Mesenchymal stem cell (in vitro differentiated cells and primary cell): Measurements from ENCODE around the gene DCLRE1B.

Source experiments
- DNase-seq: peaks from one replicate; pipeline ENCODE4 v3.0.0-alpha.2; 2013
- H2AFZ ChIP-seq: one replicate; pipeline ENCODE4 v1.6.1; 2013; ENCODE audit warnings: low read depth, mild to moderate bottlenecking, control low read depth, inconsistent platforms, low read length, moderate library complexity
- H2AK5ac ChIP-seq: 2 replicates; pipeline ENCODE4 v1.6.1; 2013; ENCODE audit warnings: low read length, moderate library complexity, mild to moderate bottlenecking, inconsistent platforms; ENCODE audit not compliant: severe bottlenecking
- H2BK120ac ChIP-seq: one replicate; pipeline ENCODE4 v1.6.1; 2013; ENCODE audit warnings: low read depth, mild to moderate bottlenecking, inconsistent platforms, low read length, moderate library complexity
- H2BK12ac ChIP-seq, 2 experiments: one replicate each; pipeline ENCODE4 v1.6.1; 2013; ENCODE audit warnings: inconsistent platforms in 2 of 2, low read length in 2 of 2, mild to moderate bottlenecking in 2 of 2, moderate library complexity in 2 of 2, control low read depth in 1 of 2
- H2BK15ac ChIP-seq: one replicate; pipeline ENCODE4 v1.6.1; 2013; ENCODE audit warnings: mild to moderate bottlenecking, low read depth, inconsistent platforms; ENCODE audit not compliant: poor library complexity, severe bottlenecking
- H2BK5ac ChIP-seq: 2 replicates; pipeline ENCODE4 v1.6.1; 2013; ENCODE audit warnings: low read depth, mild to moderate bottlenecking, low read length, control low read depth, inconsistent platforms; ENCODE audit not compliant: poor library complexity, severe bottlenecking
- H3K14ac ChIP-seq, 2 experiments: one replicate each; pipeline ENCODE4 v1.6.1; 2013; ENCODE audit warnings: inconsistent platforms in 2 of 2, low read length in 2 of 2, control low read depth in 1 of 2, mild to moderate bottlenecking in 1 of 2, moderate library complexity in 1 of 2
- H3K18ac ChIP-seq, 2 experiments: one replicate each; pipeline ENCODE4 v1.6.1; 2013; ENCODE audit warnings: inconsistent platforms in 2 of 2, low read length in 2 of 2, control low read depth in 1 of 2, low read depth in 1 of 2, mild to moderate bottlenecking in 1 of 2
- H3K23ac ChIP-seq, 2 experiments: one replicate each; pipeline ENCODE4 v1.6.1; 2013; ENCODE audit warnings: inconsistent platforms in 2 of 2, low read length in 2 of 2, mild to moderate bottlenecking in 2 of 2, moderate library complexity in 2 of 2, control low read depth in 1 of 2
- H3K27ac ChIP-seq: 2 replicates; pipeline ENCODE4 v1.5.1; 2013; ENCODE audit warnings: mild to moderate bottlenecking, moderate library complexity, low read length, control low read depth, inconsistent platforms; ENCODE audit not compliant: poor library complexity, severe bottlenecking
- H3K27me3 ChIP-seq, 2 experiments: 2 replicates each; pipeline versions ENCODE4 v1.6.1 to v1.7.0; 2013; ENCODE audit warnings: low read length in 2 of 2, mild to moderate bottlenecking in 2 of 2, moderate library complexity in 2 of 2, control low read depth in 1 of 2, inconsistent platforms in 1 of 2; ENCODE audit not compliant: control insufficient read depth in 1 of 2, insufficient read depth in 1 of 2
- H3K36me3 ChIP-seq, 2 experiments: 2 replicates each; pipeline versions ENCODE4 v1.6.1 to v1.7.0; 2013; ENCODE audit warnings: low read length in 2 of 2, control low read depth in 1 of 2, inconsistent platforms in 1 of 2, low read depth in 1 of 2, mild to moderate bottlenecking in 1 of 2; ENCODE audit not compliant: insufficient read depth in 2 of 2, control insufficient read depth in 1 of 2
- H3K4ac ChIP-seq, 2 experiments: one replicate each; pipeline ENCODE4 v1.6.1; 2013; ENCODE audit warnings: inconsistent platforms in 2 of 2, low read length in 2 of 2, mild to moderate bottlenecking in 2 of 2, moderate library complexity in 2 of 2, control low read depth in 1 of 2, low read depth in 1 of 2
- H3K4me1 ChIP-seq: 2 replicates; pipeline ENCODE4 v1.6.1; 2013; ENCODE audit warnings: low read depth, low read length, control low read depth; ENCODE audit not compliant: control insufficient read depth, insufficient read depth
- H3K4me2 ChIP-seq: 2 replicates; pipeline ENCODE4 v1.6.1; 2013; ENCODE audit warnings: low read length, mild to moderate bottlenecking, inconsistent platforms; ENCODE audit not compliant: poor library complexity, severe bottlenecking
- H3K4me3 ChIP-seq, 2 experiments: 2 replicates each; pipeline versions ENCODE4 v1.5.1 to v1.7.0; 2013; ENCODE audit warnings: low read length in 2 of 2, mild to moderate bottlenecking in 2 of 2, control low read depth in 1 of 2, low read depth in 1 of 2; ENCODE audit not compliant: insufficient read depth in 1 of 2
- H3K79me1 ChIP-seq: replicated peaks from 2 replicates; pipeline ENCODE4 v1.6.1; 2013; ENCODE audit warnings: mild to moderate bottlenecking, control low read depth, low read length, inconsistent platforms; ENCODE audit not compliant: poor library complexity, severe bottlenecking
- H3K9ac ChIP-seq: 2 replicates; pipeline ENCODE4 v1.7.0; 2013; ENCODE audit warnings: mild to moderate bottlenecking, low read length, moderate library complexity
- H3K9me3 ChIP-seq: 2 replicates; pipeline ENCODE4 v1.7.0; 2013; ENCODE audit warnings: mild to moderate bottlenecking, low read length; ENCODE audit not compliant: control insufficient read depth
- H4K8ac ChIP-seq: one replicate; pipeline ENCODE4 v1.6.1; 2013; ENCODE audit warnings: inconsistent platforms, mild to moderate bottlenecking, low read length, moderate library complexity
- H4K91ac ChIP-seq: one replicate; pipeline ENCODE4 v1.6.1; 2013; ENCODE audit warnings: mild to moderate bottlenecking, low read length, inconsistent platforms
- WGBS: methylation state at CpG from one replicate; pipeline ENCODE4 v1.1.7; 2013; ENCODE audit warnings: mixed read lengths; 5-methylcytosine and 5-hydroxymethylcytosine counted together

Gene DCLRE1B

DNA sequence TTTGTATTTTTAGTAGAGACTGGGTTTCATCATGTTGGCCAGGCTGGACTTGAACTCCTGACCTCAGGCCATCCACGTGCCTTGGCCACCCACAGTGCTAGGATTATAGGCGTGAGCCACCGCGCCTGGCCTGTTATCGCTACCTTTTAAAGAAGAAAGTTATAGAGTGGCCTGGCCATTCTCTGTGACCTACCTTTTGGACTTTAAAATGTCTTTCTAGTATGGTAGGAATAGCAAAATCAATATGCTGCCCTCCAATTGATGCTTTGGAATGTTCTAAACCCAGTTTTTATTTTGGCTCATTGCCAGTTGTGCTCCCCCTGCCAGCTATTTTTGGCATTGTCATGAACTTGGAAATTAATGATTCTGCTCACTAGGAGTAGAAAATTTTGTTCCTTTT is 43.9 kb downstream of the DCLRE1B start:
- Histone ChIP-seq H3K27me3 (no peaks in the 10 kb centered on the region), H3K27ac (no peak overlapping the region), H3K36me3 (peaks cover 4 to 12% of the 10 kb centered on the region in 2 experiments), H4K8ac (no peak overlapping the region), H2BK5ac (no peak overlapping the region), H3K4me2 (no peak overlapping the region), H3K23ac (no peak overlapping the region), H3K4ac (no peak overlapping the region), H4K91ac (no peak overlapping the region), H3K18ac (no peak overlapping the region), H2BK12ac (no peak overlapping the region), H3K4me1 (no peaks in the 10 kb centered on the region), H2BK15ac (no peak overlapping the region), H2AK5ac (no peak overlapping the region), H2BK120ac (no peak overlapping the region), H3K79me1 (peaks cover 15% of the 10 kb centered on the region), H3K9me3 (no peaks in the 10 kb centered on the region), H2AFZ (no peak overlapping the region), H3K9ac (no peak overlapping the region), H3K14ac (no peak overlapping the region), H3K4me3 (no peak overlapping the region)
- peak; percentile 38 for DNase-seq
- 95% methylated on average over 5 of the region's 5 CpGs for WGBS

GRCh38 chr1:113950908-113951307 is 45.8 kb downstream of the DCLRE1B start:
- WGBS: no CpG with 5 or more reads among the region's 1 CpG
- no peak overlapping the region for H3K14ac ChIP-seq
- H3K36me3 ChIP-seq: peaks cover 0 to 23% of the 10 kb centered on the region in 2 experiments
- H3K4me1 ChIP-seq: no peaks in the 10 kb centered on the region
- H3K79me1 ChIP-seq: peaks cover 14% of the 10 kb centered on the region
- H3K9me3 ChIP-seq: no peaks in the 10 kb centered on the region
- no peak overlapping the region for H3K4me3 ChIP-seq
- no peak overlapping the region for H2BK120ac ChIP-seq
- H3K9ac ChIP-seq: no peak overlapping the region
- no peak overlapping the region for H2AFZ ChIP-seq
- no peak overlapping the region for H3K27ac ChIP-seq
- H4K8ac ChIP-seq: no peak overlapping the region
- no peak overlapping the region for H2AK5ac ChIP-seq
- no peak overlapping the region for H2BK5ac ChIP-seq
- H4K91ac ChIP-seq: no peak overlapping the region
- DNase-seq: no peak
- no peak overlapping the region for H2BK15ac ChIP-seq
- H3K18ac ChIP-seq: no peak overlapping the region
- no peak overlapping the region for H2BK12ac ChIP-seq
- H3K4ac ChIP-seq: no peak overlapping the region
- H3K27me3 ChIP-seq: no peaks in the 10 kb centered on the region
- no peak overlapping the region for H3K4me2 ChIP-seq
- H3K23ac ChIP-seq: no peak overlapping the region

DNA sequence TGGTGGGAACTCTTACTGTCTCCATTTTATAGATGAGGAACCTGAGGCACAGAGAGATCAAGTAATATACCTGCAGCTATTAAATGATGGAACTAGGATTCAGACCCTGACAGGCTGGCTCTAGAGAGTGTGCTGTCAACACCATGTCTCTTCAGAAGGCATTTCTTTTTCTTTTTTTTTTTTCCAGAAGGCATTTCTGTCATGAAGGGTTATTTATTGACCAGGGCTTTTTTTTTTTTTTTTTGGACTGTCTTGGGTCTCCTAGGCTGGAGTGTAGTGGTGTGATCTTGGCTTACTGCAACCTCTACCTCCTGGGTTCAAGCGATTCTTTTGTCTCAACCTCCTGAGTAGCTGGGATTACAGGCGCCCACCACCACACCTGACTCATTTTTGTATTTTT is 46.6 kb downstream of the DCLRE1B start:
- Histone ChIP-seq H3K79me1 (peaks cover 14% of the 10 kb centered on the region), H3K14ac (no peak overlapping the region), H2AFZ (no peak overlapping the region), H3K18ac (no peak overlapping the region), H2AK5ac (no peak overlapping the region), H4K8ac (no peak overlapping the region), H2BK120ac (no peak overlapping the region), H3K36me3 (peaks cover 0 to 28% of the 10 kb centered on the region in 2 experiments), H3K4me2 (no peak overlapping the region), H3K9me3 (no peaks in the 10 kb centered on the region), H2BK15ac (no peak overlapping the region), H3K4me1 (no peaks in the 10 kb centered on the region), H3K27me3 (no peaks in the 10 kb centered on the region), H2BK5ac (no peak overlapping the region), H3K4ac (no peak overlapping the region), H3K27ac (no peak overlapping the region), H4K91ac (no peak overlapping the region), H3K4me3 (no peak overlapping the region), H3K23ac (no peak overlapping the region), H2BK12ac (no peak overlapping the region), H3K9ac (no peak overlapping the region)
- no peak for DNase-seq
- 100% methylated on average over 1 of the region's 2 CpGs for WGBS

- WGBS: 100% methylated on average over 1 of the region's 1 CpG
- H3K9me3 ChIP-seq: no peaks in the 10 kb centered on the region
Measured at GRCh38 chr1:113957984-113958383, 52.9 kb downstream of the DCLRE1B start.

More at GRCh38 chr1:113957984-113958383, 52.9 kb downstream of the DCLRE1B start:
- Histone ChIP-seq H4K8ac (no peak overlapping the region), H3K4me1 (no peaks in the 10 kb centered on the region), H3K9ac (no peak overlapping the region), H4K91ac (no peak overlapping the region), H3K18ac (no peak overlapping the region), H2BK5ac (no peak overlapping the region), H2BK120ac (no peak overlapping the region), H3K27me3 (no peaks in the 10 kb centered on the region), H2AFZ (no peak overlapping the region), H3K27ac (no peak overlapping the region), H3K14ac (no peak overlapping the region), H3K4ac (no peak overlapping the region), H3K23ac (no peak overlapping the region), H3K36me3 (peaks cover 3 to 74% of the 10 kb centered on the region in 2 experiments), H3K4me3 (no peak overlapping the region), H3K79me1 (peaks cover 11% of the 10 kb centered on the region), H2BK12ac (no peak overlapping the region), H2BK15ac (no peak overlapping the region), H2AK5ac (no peak overlapping the region), H3K4me2 (no peak overlapping the region)
- no peak for DNase-seq
